ENCODE results near the gene OSBPL6. TPM values are rescaled to one million over a fixed set of nuclear protein-coding genes. Genes with fewer than 3 reads are reported as not detected.
A peak's percentile ranks its signal among the peaks of the same experiment; 100 is the strongest.

OSBPL6 gene
- total and polyA plus RNA-seq, 9 of the 15 experiments (the other 6 are each of a cell fraction or from before 2014, with no cell fraction given), result 3.4 to 12.7 (median 9.3) TPM

GRCh38 chr2:178277741-178278197, 83.5 kb downstream of the OSBPL6 start (continued):
- TF ChIP-seq CREB3 (tag; conservative IDR thresholded peaks at IDR 0.05; ENCODE audit: low read depth) (no peak), ZNF830 (CRISPR knock-in tag; IDR thresholded peaks at IDR 0.05) (no peak), ARNT (IDR thresholded peaks at IDR 0.05) (0 out of 4 replicates have a peak, but pooled peaks of 1 of the 2 experiments have one; percentile 36), GTF2B (IDR thresholded peaks at IDR 0.05; ENCODE audit: extremely low read depth, insufficient read length) (no peak), MLLT1 (IDR thresholded peaks at IDR 0.05) (peak; percentile 29 to 73; a peak in 1 of 4 replicates), TEAD4 (IDR thresholded peaks at IDR 0.05; ENCODE audit: low read length) (0 out of 2 replicates have a peak, but pooled peaks have one; percentile 37), TEAD4 (CRISPR knock-in tag; IDR thresholded peaks at IDR 0.05; ENCODE audit: borderline replicate concordance) (no peak), ZNF431 (CRISPR knock-in tag; IDR thresholded peaks at IDR 0.05) (no peak), TRIM24 (IDR thresholded peaks at IDR 0.05) (peak in 1 of 2 experiments; percentile 36; a peak in 1 of 4 replicates), KLF13 (tag; IDR thresholded peaks at IDR 0.05; ENCODE audit: borderline replicate concordance, low read depth) (no peak), SAP30 (IDR thresholded peaks at IDR 0.05; ENCODE audit: borderline replicate concordance, insufficient read depth, low read depth, low read length, poor library complexity, severe bottlenecking) (no peak), MCM3 (IDR thresholded peaks at IDR 0.05) (no peak), ZBTB11 (CRISPR knock-in tag; IDR thresholded peaks at IDR 0.05) (no peak), RAD51 (IDR thresholded peaks at IDR 0.05; ENCODE audit: borderline replicate concordance, low read depth) (peak; percentile 90), RBM22 (IDR thresholded peaks at IDR 0.05; ENCODE audit: low read depth, low read length, poor library complexity, severe bottlenecking) (no peak), CGGBP1 (CRISPR knock-in tag; IDR thresholded peaks at IDR 0.05) (no peak), ZNF23 (CRISPR knock-in tag; IDR thresholded peaks at IDR 0.05) (no peak), RAD21 (CRISPR knock-in tag; conservative IDR thresholded peaks at IDR 0.05 in 1 of 2, IDR thresholded peaks at IDR 0.05 in 1 of 2) (no peak), ZNF583 (CRISPR knock-in tag; IDR thresholded peaks at IDR 0.05) (no peak)
